GM12864 (cell line): ENCODE measurements around the gene NRARP.

ENCODE experiments used
- DNase-seq: peaks from one replicate; pipeline ENCODE4 v3.0.0-alpha.2; 2011; ENCODE audit warnings: low read depth
- H3K4me3 ChIP-seq: 2 replicates; pipeline ENCODE4 v1.5.1; 2011; ENCODE audit warnings: mild to moderate bottlenecking, low read depth, low read length, control low read depth
- TF ChIP-seq, protein P1 (sequence below): IDR thresholded peaks from 2 replicates; pipeline ENCODE4 v1.5.1; 2011; ENCODE audit warnings: low read depth, mild to moderate bottlenecking, moderate library complexity, low read length, control low read depth, inconsistent platforms; ENCODE audit errors: missing control alignments

NRARP gene

DNA sequence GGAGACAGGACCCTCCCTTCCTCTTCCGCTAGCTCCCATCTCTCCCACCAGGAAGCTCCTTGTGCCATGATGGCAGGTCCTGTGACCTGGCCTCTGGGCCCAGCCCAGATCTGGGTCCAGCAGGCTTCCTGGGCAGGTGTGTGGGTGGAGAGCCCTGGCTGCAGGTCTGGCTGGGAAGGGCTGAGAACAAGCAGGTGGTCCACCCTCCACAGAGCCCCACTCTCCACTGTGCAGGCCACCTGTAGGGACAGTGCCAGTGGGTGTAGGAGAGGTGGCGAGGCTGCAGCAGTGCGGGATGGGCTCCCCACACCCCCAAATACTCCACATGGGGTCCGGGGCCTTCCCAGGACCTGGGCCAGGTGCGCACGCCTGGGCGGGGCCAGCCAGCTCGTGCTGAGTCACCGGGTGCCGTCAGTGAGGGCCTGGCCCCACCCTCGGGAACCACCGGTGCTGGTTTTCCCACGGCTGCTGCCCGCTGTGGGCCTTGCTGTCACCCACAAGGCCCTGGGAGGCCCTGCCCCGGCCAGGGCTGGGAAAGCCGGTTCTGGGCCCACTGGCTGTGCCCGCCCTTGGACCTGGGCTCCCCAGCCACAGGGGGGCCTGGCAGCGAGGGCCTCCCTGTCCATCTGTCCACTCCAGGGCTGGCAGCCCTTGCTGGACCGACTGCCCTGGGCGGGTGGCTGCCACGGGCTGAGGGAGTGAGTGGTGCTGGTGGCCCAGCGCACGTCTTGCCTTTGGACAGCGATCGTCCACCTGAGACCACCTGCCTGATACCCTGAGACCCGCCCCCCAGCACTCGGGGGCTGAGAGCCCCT, 9.3 kb upstream of the NRARP start:
- TF ChIP-seq, protein P1, sequence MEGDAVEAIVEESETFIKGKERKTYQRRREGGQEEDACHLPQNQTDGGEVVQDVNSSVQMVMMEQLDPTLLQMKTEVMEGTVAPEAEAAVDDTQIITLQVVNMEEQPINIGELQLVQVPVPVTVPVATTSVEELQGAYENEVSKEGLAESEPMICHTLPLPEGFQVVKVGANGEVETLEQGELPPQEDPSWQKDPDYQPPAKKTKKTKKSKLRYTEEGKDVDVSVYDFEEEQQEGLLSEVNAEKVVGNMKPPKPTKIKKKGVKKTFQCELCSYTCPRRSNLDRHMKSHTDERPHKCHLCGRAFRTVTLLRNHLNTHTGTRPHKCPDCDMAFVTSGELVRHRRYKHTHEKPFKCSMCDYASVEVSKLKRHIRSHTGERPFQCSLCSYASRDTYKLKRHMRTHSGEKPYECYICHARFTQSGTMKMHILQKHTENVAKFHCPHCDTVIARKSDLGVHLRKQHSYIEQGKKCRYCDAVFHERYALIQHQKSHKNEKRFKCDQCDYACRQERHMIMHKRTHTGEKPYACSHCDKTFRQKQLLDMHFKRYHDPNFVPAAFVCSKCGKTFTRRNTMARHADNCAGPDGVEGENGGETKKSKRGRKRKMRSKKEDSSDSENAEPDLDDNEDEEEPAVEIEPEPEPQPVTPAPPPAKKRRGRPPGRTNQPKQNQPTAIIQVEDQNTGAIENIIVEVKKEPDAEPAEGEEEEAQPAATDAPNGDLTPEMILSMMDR: no peak
- no peak for DNase-seq
- H3K4me3 ChIP-seq: no peak overlapping the region

DNA sequence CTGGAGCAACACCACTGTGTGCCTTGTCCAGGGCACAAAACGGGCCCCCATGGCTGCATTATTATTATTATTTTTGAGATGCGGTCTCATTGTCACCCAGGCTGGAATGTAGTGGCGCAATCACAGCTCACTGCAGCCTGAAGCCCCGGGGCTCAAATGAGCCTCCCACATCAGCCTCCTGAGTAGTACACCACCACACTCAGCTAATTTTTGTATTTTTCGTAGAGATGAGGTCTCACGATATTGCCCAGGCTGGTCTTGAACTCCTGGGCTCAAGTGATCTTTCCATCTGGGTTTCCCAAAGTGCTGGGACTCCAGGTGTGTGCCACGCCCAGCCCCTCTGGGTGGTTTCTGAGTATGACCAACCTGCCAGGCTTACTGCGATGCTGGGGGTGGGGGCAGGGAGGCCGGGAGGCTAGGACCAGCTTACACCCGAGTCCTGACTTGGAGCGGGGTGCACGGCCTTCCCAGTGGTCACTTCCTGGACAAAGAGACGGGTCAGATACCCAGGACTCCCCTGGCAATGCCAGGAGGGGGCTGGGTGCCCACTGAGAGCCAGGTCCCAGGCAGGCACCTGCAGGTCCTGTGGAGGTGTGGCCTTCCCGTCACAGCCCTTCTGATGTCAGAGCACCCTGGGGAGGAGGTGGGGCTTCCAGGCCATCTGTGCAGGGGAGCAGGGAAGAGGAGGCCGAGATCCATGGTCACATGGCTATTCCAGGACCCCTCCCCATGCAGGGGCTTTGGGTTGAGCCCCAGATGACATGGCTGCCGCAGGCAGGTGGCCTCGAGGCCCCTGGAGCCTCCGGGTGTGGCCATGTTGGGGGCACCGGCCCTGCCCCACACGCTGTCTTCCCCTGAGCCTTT, 8.3 kb upstream of the NRARP start:
- no peak overlapping the region for H3K4me3 ChIP-seq
- DNase-seq: no peak
- TF ChIP-seq, protein P1: no peak

DNA sequence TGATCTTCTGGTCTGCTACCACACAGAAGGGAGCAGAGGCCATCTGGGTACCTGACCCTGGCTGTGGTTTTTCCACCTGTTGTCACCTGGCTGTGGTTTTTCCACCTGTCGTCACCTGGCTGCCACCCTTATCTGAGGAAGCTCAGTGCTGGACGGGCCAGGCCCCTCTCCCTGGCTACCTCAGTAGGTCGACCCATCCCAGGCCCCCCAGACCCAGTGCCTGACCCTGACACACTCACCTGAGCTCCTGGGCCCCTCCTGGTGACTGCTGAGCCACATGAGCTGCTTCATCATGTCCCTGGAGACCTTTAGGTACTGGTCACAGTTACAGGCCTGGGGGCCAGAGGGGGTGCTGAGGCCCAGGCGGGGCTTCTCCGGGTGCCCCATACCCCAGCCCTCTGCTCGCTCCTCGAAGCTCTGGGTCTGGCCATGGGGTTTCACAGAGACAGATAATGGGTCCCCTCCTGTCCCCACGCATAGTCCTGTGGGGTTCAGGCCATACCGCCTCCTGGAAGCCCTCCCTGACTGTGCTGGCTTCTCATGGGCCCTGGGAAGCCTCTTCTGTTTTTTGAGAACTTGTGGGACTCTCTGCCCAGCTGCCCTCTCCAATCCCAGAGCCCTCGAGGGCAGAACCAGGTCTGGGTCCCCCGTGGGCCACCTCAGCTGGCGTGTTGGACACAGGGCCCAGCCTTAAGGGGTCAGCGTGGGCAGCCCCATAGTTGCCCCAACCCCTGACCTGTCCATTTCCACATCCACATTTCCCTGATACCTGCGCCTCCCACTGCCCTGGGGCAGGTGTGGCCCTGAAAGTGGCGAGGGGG, 7.5 kb upstream of the NRARP start:
- no peak overlapping the region for H3K4me3 ChIP-seq
- TF ChIP-seq, protein P1: no peak
- no peak for DNase-seq

DNA sequence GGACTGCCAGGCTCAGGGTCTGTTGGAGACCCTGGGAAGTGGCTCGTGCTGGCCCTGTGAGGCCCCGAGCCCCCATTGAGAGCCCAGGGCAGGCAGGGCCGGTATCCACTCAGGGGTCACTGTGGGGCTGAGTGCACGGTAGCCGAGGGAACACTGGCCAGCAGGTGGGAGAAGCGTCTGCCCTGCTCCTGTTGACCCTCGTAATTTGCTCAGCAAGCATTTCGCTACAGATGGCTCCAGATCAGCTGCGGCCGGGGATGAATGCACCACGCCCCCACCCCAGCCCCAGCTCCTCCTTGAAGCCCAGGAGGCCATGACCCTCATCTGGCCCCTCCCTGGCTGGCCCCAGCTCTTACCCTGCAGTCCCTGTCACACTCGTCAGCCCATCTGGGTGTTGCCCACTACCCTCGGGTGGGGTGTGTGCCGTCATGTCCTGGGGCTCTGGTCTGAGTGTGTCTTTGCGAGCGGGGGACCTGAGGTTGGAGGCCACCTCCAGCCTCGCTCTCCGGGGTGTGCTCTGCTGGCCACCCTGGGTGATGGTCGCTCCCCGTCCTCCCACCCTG, 6.1 kb upstream of the NRARP start:
- no peak for DNase-seq
- TF ChIP-seq, protein P1: no peak
- H3K4me3 ChIP-seq: no peak overlapping the region

DNA sequence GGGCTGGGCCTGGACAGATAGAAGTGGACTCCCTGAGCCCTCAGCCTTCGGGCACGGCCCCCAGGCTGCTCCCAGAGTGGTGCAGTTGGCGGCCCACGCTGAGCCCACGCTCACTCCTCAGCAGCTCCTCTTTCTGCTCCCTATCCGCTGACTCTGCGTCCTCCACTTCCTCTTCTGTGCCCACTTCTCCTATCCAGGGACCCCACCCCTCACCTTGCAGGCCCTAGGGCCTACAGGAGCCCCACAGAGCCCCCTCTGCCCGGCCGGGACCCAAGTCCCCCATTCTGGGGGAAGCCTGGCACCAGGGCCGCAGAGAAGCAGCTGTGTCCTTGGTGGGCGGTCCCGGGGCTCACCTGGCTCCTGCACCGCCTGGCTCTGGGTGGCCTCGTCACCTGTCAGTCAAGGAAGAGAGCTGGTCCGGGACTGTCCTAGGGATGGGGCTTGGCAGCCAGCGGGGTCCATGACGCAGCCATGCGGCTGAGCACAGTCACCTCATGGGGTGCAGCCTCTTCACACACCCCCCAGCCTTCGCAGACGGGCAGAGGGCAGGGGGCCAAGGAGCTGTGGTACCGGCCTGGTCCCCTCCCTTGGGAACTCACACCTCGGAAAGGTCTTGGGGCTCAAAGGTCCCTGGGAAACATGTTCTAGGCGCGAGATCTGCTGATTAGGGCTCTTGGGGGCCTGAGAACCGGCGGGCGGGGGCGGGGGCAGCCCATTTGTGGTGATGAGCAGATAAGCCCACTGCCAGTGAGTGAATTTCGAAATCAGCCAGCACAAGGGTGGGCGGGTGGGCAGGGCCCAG, 5.4 kb upstream of the NRARP start:
- TF ChIP-seq, protein P1: no peak
- no peak for DNase-seq
- no peak overlapping the region for H3K4me3 ChIP-seq

DNA sequence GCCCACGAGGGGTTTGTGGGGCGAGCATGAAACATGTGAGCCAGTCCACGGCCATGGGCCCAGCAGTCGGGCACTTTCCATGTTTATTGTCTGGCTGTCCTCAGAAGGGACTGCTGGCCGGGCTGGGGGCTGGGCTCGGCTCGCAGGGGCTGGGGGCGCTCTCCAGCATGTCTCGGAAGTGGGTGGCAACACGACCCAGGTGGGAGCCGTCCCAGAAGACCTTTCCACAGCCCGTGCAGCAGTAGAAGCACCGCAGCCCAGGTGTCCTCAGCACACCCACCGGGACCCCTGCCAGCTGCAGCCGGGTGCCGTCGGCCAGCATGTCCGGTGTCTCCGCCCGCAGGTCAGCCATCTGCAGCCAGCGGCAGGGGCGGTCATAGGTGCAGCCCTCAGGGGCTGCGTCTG, 4.8 kb upstream of the NRARP start:
- DNase-seq: no peak
- no peak overlapping the region for H3K4me3 ChIP-seq
- TF ChIP-seq, protein P1: no peak
